Measurements from ENCODE around the gene DBNDD1.

Gene DBNDD1

GRCh38 chr16:90044111-90044551 is 24.9 kb upstream of the DBNDD1 start:
- TF ChIP-seq GATA2 (IDR thresholded peaks at IDR 0.05; ENCODE audit: low read depth, low read length) (no peak), GATA3 (IDR thresholded peaks at IDR 0.05; ENCODE audit: low read depth, low read length) (no peak)

- TF ChIP-seq GATA3 (IDR thresholded peaks at IDR 0.05; ENCODE audit: low read depth, low read length): no peak
- TF ChIP-seq GATA2 (IDR thresholded peaks at IDR 0.05; ENCODE audit: low read depth, low read length): no peak
Observed at GRCh38 chr16:90043526-90043925, 24.3 kb upstream of the DBNDD1 start.

GRCh38 chr16:90042946-90043514 is 23.8 kb upstream of the DBNDD1 start:
- no peak for TF ChIP-seq GATA2 (IDR thresholded peaks at IDR 0.05; ENCODE audit: low read depth, low read length)
- no peak for TF ChIP-seq GATA3 (IDR thresholded peaks at IDR 0.05; ENCODE audit: low read depth, low read length)

- TF ChIP-seq GATA3 (IDR thresholded peaks at IDR 0.05; ENCODE audit: low read depth, low read length) (no peak), GATA2 (IDR thresholded peaks at IDR 0.05; ENCODE audit: low read depth, low read length) (no peak)
Observed at GRCh38 chr16:90041896-90042473, 22.7 kb upstream of the DBNDD1 start.

GRCh38 chr16:90040152-90041023 is 21.1 kb upstream of the DBNDD1 start:
- TF ChIP-seq GATA3 (IDR thresholded peaks at IDR 0.05; ENCODE audit: low read depth, low read length): no peak
- TF ChIP-seq GATA2 (IDR thresholded peaks at IDR 0.05; ENCODE audit: low read depth, low read length): no peak

- TF ChIP-seq GATA2 (IDR thresholded peaks at IDR 0.05; ENCODE audit: low read depth, low read length) (no peak), GATA3 (IDR thresholded peaks at IDR 0.05; ENCODE audit: low read depth, low read length) (no peak)
Observed at GRCh38 chr16:90037276-90037675, 18.0 kb upstream of the DBNDD1 start.

GRCh38 chr16:90035902-90036301 is 16.6 kb upstream of the DBNDD1 start:
- TF ChIP-seq GATA3 (IDR thresholded peaks at IDR 0.05; ENCODE audit: low read depth, low read length) (no peak), GATA2 (IDR thresholded peaks at IDR 0.05; ENCODE audit: low read depth, low read length) (no peak)

- TF ChIP-seq GATA2 (IDR thresholded peaks at IDR 0.05; ENCODE audit: low read depth, low read length) (no peak), GATA3 (IDR thresholded peaks at IDR 0.05; ENCODE audit: low read depth, low read length) (no peak)
Observed at GRCh38 chr16:90034504-90034903, 15.2 kb upstream of the DBNDD1 start.

GRCh38 chr16:90033387-90033786 is 14.1 kb upstream of the DBNDD1 start:
- TF ChIP-seq GATA3 (IDR thresholded peaks at IDR 0.05; ENCODE audit: low read depth, low read length): no peak
- no peak for TF ChIP-seq GATA2 (IDR thresholded peaks at IDR 0.05; ENCODE audit: low read depth, low read length)

GRCh38 chr16:90032674-90033331 is 13.5 kb upstream of the DBNDD1 start:
- TF ChIP-seq GATA2 (IDR thresholded peaks at IDR 0.05; ENCODE audit: low read depth, low read length): no peak
- no peak for TF ChIP-seq GATA3 (IDR thresholded peaks at IDR 0.05; ENCODE audit: low read depth, low read length)

GRCh38 chr16:90031931-90032673 is 12.8 kb upstream of the DBNDD1 start:
- TF ChIP-seq GATA2 (IDR thresholded peaks at IDR 0.05; ENCODE audit: low read depth, low read length): no peak
- no peak for TF ChIP-seq GATA3 (IDR thresholded peaks at IDR 0.05; ENCODE audit: low read depth, low read length)

GRCh38 chr16:90031186-90031930 is 12.1 kb upstream of the DBNDD1 start:
- TF ChIP-seq GATA3 (IDR thresholded peaks at IDR 0.05; ENCODE audit: low read depth, low read length): no peak

- TF ChIP-seq GATA3 (IDR thresholded peaks at IDR 0.05; ENCODE audit: low read depth, low read length) (no peak), GATA2 (IDR thresholded peaks at IDR 0.05; ENCODE audit: low read depth, low read length) (no peak)
Observed at GRCh38 chr16:90028985-90029384, 9.7 kb upstream of the DBNDD1 start.

All from SH-SY5Y (cell line).